Subcutaneous adipose tissue (tissue), 4 donors: ENCODE results near the gene DCTN5. TPM values are rescaled to one million over a fixed set of nuclear protein-coding genes. Genes with fewer than 3 reads are reported as not detected.

Experiments
- CTCF ChIP-seq: fragments of 450-650 bp; IDR thresholded peaks from one replicate; pipeline ENCODE4 v1.5.1; 2016; ENCODE audit warnings: low read depth, mild to moderate bottlenecking, control low read depth, antibody characterized with exemption, moderate library complexity
- total RNA-seq, 4 donors: library from RNA; depleted of rRNA; stranded (reverse); fragments of >200 nt; gene quantifications; one replicate each; pipeline ENCODE4 v1.1.0, GENCODE V29; 2016

DCTN5 gene
- total RNA-seq, 4 donors from 2014 or later, result 25.1 to 35.8 (median 28.4) TPM

- TF ChIP-seq CTCF, result no peak
These were observed 5.3 kb upstream of the DCTN5 start for GRCh38 chr16:23635958-23636357.

GRCh38 chr16:23640615-23640930, 693 bp upstream of the DCTN5 start:
- TF ChIP-seq CTCF, result no peak

GRCh38 chr16:23642246-23642774, 1.0 kb downstream of the DCTN5 start:
- TF ChIP-seq CTCF, result no peak

DNA sequence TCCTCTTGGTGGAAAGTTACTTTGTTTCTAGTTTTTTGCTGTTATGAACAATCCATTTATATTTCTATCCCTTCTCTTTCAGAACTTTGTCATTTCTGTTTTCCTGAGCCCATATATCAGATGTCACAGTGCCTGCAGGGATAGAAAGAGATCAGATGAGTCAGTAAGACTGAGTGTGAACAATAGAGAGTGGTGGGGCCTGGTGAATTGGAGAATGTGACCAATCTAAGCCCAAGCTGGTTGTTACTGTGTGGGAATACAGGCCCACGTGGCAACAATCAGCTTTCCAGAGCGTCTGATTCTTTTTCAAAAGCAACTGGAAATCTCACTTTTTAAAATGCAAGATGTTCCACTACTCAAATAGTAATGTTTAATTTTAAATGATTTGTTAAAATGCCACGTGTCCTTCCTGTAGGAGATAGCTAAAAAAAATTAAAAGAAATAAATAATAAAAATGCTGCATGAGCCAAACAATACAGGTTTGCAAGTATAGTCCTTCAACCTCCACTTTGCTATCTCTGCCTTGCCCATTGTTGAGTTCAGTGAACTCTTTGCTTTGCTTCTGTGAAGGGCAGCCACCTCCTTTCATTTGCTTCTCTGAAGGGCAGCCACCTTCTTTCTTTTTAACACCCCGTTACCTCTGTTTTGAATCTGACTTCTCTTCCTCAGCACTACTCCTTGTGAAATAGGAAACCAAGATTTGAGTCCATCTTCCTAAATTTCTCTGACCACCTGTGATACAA, 9.6 kb downstream of the DCTN5 start:
- TF ChIP-seq CTCF, result no peak

DNA sequence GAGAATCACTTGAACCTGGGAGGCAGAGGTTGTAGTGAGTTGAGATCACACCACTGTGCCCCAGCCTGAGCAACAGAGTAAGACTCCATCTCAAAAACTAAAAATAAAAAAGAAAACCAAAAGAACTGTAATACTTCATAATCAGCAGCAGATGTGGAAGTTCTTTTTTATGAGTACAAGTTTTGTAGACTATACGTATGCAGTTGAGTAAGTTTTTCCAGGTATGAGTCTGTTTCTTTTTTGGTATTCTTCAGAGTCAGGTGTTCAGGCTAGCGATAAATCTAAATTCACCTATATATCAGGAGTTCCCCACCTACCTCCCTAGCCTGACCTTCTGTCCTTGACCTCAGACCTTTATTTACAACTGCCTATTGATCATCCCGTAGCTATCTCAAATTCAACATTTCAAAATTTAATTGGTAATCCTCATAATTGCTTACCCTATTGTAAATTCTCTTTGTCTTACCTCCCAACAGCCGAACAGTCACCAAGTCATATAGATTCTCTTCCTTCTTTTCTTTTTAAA, 10.7 kb downstream of the DCTN5 start:
- no peak for TF ChIP-seq CTCF

DNA sequence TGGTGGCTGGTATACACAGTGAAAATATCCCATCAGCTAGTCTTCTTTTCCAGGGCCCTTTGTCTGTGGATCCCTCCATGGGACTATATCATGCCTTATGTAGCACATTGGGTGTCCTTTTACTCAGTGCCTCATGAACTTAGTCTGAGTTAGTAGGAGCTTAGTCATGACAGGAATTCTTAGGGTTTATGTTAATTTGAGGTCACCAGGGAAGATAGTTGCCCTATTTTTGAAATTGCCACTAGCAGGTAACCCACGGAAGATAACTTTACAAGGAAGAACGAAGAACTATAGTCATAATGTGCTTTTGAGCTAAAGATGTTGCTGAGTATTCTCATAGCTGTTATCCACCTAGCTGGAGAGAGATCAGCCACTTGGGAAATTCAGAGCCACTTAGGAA, 22.7 kb downstream of the DCTN5 start:
- no peak for TF ChIP-seq CTCF

DNA sequence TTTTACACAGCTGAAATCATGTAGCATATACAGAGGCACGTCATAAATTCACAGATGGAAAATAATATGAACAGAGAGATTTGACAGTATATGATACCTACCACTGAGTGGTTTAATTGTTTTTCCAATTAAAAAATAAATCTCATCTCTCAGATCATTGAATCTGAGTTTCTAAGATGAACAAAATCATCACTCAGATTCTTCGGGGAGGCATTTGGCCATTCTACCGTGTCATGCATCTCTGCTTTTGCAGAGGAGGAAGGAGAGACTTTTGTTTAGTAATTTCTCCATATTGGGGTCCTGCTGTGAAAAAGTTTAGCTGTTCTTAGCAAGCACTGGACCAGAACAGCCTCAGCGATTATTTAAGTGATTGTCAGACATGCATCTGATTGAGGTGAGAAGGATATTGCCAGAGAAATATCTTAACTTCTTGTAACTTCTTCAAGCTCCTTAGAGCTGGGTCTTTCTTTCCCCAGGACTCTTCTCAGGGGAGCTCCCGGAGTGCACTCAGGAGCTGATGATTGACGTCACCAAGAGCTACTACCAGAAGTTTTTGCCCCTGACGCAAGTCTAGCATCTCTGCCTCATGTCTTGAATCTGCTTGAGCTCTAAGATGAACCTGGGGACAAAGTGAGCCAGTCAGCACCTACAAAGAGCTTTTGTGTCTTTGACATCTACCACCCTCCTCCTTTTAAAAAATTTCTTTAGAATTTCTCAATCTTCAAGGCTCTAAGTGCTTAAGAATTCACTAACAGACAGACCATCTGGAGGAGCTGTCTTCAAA, 25.5 kb downstream of the DCTN5 start:
- no peak for TF ChIP-seq CTCF
